GM10266 (cell line): ENCODE measurements around the gene ANKDD1B.

Experiments
- DNase-seq: peaks from one replicate; pipeline ENCODE4 v3.0.0; 2012; ENCODE audit errors: extremely low spot score
- TF ChIP-seq, protein P1 (sequence below): IDR thresholded peaks from 2 replicates; pipeline ENCODE4 v1.5.1; 2012; ENCODE audit warnings: mild to moderate bottlenecking, low read depth; ENCODE audit not compliant: control insufficient read depth, insufficient read depth; ENCODE audit errors: missing control alignments

Gene ANKDD1B

DNA sequence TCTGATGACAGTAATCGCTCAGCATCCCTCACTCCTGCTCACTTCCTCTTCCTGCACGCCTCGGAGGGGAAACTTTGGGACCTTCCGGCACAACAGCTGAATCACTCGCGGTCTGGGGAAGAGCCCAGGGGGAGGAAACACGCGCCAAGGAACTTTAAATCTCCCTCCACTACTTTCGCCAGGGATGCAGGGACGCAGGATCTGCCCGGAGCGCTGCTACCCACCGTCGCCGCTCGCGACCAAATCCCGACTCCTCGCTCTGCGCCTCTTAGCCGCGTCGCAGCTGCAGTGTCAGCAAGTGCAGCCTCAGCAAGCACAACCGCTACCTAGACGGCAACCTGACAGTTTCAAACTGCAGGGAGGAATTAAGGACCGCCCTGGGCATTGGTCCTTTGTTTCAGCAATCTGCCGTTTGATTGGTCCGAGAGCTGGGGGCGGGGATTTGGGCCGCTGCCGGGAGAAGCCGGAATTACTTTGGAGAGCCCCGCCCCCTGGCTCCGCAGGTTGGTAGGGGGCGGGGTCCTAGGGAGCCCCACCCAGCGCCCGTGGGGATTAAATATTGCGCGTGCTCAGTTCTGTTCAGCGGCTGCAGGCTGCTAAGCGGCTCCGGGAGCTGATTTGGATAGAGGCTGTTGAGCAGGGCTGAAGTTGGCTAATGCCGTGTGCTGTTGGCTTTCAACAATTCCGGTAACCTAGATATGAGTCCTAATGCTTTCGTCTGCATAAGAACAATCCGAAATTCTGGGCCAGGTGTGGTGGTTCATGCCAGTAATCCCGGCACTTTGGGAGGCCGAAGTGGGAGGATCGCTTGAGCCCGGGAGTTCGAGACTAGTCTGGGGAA lies 106.0 kb downstream of the ANKDD1B start, which contains the start of gene POC5:
Gene POC5 (minus strand): TSS at position 356 of the 841 bp plus-strand sequence. CDS start 4,500 bp downstream, outside the sequence.
- DNase-seq = peak; percentile 92
- TF ChIP-seq, protein P1, sequence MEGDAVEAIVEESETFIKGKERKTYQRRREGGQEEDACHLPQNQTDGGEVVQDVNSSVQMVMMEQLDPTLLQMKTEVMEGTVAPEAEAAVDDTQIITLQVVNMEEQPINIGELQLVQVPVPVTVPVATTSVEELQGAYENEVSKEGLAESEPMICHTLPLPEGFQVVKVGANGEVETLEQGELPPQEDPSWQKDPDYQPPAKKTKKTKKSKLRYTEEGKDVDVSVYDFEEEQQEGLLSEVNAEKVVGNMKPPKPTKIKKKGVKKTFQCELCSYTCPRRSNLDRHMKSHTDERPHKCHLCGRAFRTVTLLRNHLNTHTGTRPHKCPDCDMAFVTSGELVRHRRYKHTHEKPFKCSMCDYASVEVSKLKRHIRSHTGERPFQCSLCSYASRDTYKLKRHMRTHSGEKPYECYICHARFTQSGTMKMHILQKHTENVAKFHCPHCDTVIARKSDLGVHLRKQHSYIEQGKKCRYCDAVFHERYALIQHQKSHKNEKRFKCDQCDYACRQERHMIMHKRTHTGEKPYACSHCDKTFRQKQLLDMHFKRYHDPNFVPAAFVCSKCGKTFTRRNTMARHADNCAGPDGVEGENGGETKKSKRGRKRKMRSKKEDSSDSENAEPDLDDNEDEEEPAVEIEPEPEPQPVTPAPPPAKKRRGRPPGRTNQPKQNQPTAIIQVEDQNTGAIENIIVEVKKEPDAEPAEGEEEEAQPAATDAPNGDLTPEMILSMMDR = no peak

DNA sequence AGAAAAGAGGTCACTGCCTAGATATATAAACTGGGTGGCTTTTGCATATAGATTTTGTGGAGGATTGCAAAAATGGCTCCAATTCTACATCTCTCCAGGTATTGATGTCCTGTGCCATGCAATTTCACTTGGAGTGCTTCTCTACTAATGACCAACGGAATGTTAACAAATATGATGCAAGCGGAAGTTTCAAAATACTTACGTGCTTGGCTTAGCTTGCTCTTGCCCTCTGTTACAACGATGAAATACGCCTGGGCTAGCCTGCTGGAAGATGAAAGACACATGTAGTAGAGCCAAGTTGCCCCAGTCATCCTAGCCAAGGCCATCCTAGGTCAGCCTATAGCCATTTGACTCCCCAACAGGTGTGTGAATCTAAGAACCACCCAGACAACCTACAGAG lies 109.6 kb downstream of the ANKDD1B start:
- no peak for DNase-seq
- TF ChIP-seq, protein P1 = no peak
